Activated CD4-positive, alpha-beta T cell treated with anti-CD3 and anti-CD28 coated beads, Interleukin-2, amount 10 ng/mL, durations not matched to agents 7 days and 5 days (primary cell): Measurements from ENCODE around the gene FAM193B. TPM values are rescaled to one million over a fixed set of nuclear protein-coding genes. Genes with fewer than 3 reads are reported as not detected.

ENCODE experiments used
- CTCF ChIA-PET: fragments of 350-600 bp; sonication (Branson Sonifier 250); formaldehyde crosslinking; loops from one replicate; lab custom pipeline; 2021; ENCODE audit warnings: antibody characterized with exemption; lab: Charles Lee
- POLR2A ChIA-PET: fragments of 350-600 bp; sonication (Branson Sonifier 250); formaldehyde crosslinking; loops from one replicate; lab custom pipeline; 2021; ENCODE audit warnings: antibody characterized with exemption; lab: Charles Lee
- DNase-seq: peaks from one replicate; pipeline ENCODE4 v3.0.0-alpha.2; 2020
- H3K27ac Mint-ChIP-seq: one replicate; pipeline ENCODE4 v1.8.0; 2021; ENCODE audit warnings: mild to moderate bottlenecking, moderate library complexity, mixed read lengths
- H3K27me3 Mint-ChIP-seq: one replicate; pipeline ENCODE4 v1.8.0; 2021; ENCODE audit warnings: mixed read lengths
- H3K36me3 Mint-ChIP-seq: one replicate; pipeline ENCODE4 v1.8.0; 2021; ENCODE audit warnings: low read depth, mixed read lengths
- H3K4me1 Mint-ChIP-seq: one replicate; pipeline ENCODE4 v1.8.0; 2021; ENCODE audit warnings: mixed read lengths
- H3K4me3 Mint-ChIP-seq: one replicate; pipeline ENCODE4 v1.8.0; 2021; ENCODE audit warnings: mild to moderate bottlenecking, moderate library complexity, mixed read lengths
- H3K9me3 Mint-ChIP-seq: one replicate; pipeline ENCODE4 v1.8.0; 2021; ENCODE audit warnings: mixed read lengths
- total RNA-seq, 2 experiments: library from RNA; stranded (reverse); gene quantifications; one replicate each; pipeline ENCODE4 v1.2.3, GENCODE V29; 2021

FAM193B gene
- total RNA-seq: 100 to 1,000 TPM; 102 to 120 TPM

GRCh38 chr5:177554474-177555111 lies at the start of gene FAM193B:
Gene FAM193B, minus strand, starts transcription at chr5:177554563. Its CDS starts 105 bp downstream, at chr5:177554458.
- DNase-seq: peak; percentile 96
- Mint-ChIP-seq H3K36me3 (peaks cover 24% of the 10 kb centered on the region), H3K4me3 (peak within 1 kb of the TSS; percentile 84), H3K27ac (peak within 1 kb of the TSS; percentile 83), H3K4me1 (peaks cover 50% of the 10 kb centered on the region), H3K27me3 (no peaks in the 10 kb centered on the region), H3K9me3 (no peaks in the 10 kb centered on the region)
- ChIA-PET CTCF (no interaction called here), POLR2A (no interaction called here)

GRCh38 chr5:177604116-177604521 lies 49.8 kb upstream of the FAM193B start:
- ChIA-PET CTCF (no interaction called here), POLR2A (no interaction called here)
- Mint-ChIP-seq H3K9me3 (no peaks in the 10 kb centered on the region), H3K4me1 (peaks cover 28% of the 10 kb centered on the region), H3K36me3 (peaks cover 3% of the 10 kb centered on the region), H3K27me3 (no peaks in the 10 kb centered on the region), H3K4me3 (no peak overlapping the region), H3K27ac (no peak overlapping the region)
- DNase-seq: no peak

GRCh38 chr5:177603631-177604030 lies 49.3 kb upstream of the FAM193B start:
- Mint-ChIP-seq H3K4me1 (peaks cover 32% of the 10 kb centered on the region), H3K4me3 (no peak overlapping the region), H3K36me3 (peaks cover 3% of the 10 kb centered on the region), H3K27me3 (no peaks in the 10 kb centered on the region), H3K9me3 (no peaks in the 10 kb centered on the region), H3K27ac (no peak overlapping the region)
- no peak for DNase-seq
- ChIA-PET CTCF (no interaction called here), POLR2A (no interaction called here)

- H3K9me3 Mint-ChIP-seq: no peaks in the 10 kb centered on the region
- no peak overlapping the region for H3K27ac Mint-ChIP-seq
- no peaks in the 10 kb centered on the region for H3K27me3 Mint-ChIP-seq
- H3K36me3 Mint-ChIP-seq: peaks cover 5% of the 10 kb centered on the region
- POLR2A ChIA-PET: no interaction called here
- CTCF ChIA-PET: no interaction called here
- H3K4me3 Mint-ChIP-seq: no peak overlapping the region
- DNase-seq: no peak
- H3K4me1 Mint-ChIP-seq: peaks cover 35% of the 10 kb centered on the region
Measured at GRCh38 chr5:177602458-177602830, 48.1 kb upstream of the FAM193B start.

- Mint-ChIP-seq H3K27me3 (no peaks in the 10 kb centered on the region), H3K4me3 (peak overlapping the region; percentile 88), H3K9me3 (no peaks in the 10 kb centered on the region), H3K36me3 (peaks cover 7% of the 10 kb centered on the region), H3K4me1 (peaks cover 31% of the 10 kb centered on the region), H3K27ac (peak overlapping the region; percentile 42)
- CTCF ChIA-PET: interaction anchor here (1.1 kb wide), 1 partner anchor 10 kb away, joined by 3 read pairs; the partner anchor contains the start of gene TMED9
- POLR2A ChIA-PET: interaction anchor here (0.6 kb wide), 1 partner anchor 100 kb away, joined by 3 read pairs; no protein-coding TSS in a partner anchor
- no peak for DNase-seq
Measured at GRCh38 chr5:177601577-177602457, 47.5 kb upstream of the FAM193B start.

- Mint-ChIP-seq H3K9me3 (no peaks in the 10 kb centered on the region), H3K36me3 (peaks cover 14% of the 10 kb centered on the region), H3K4me1 (peaks cover 31% of the 10 kb centered on the region), H3K4me3 (peak overlapping the region; percentile 88), H3K27me3 (no peaks in the 10 kb centered on the region), H3K27ac (peak overlapping the region; percentile 42)
- DNase-seq: no peak
- ChIA-PET CTCF (interaction anchor here (1.1 kb wide), 1 partner anchor 9 kb away, joined by 3 read pairs; the partner anchor contains the start of gene TMED9), POLR2A (interaction anchor here (0.6 kb wide), 1 partner anchor 101 kb away, joined by 3 read pairs; no protein-coding TSS in a partner anchor)
Measured at GRCh38 chr5:177601126-177601525, 46.8 kb upstream of the FAM193B start.

- H3K36me3 Mint-ChIP-seq: peaks cover 19% of the 10 kb centered on the region
- DNase-seq: no peak
- H3K9me3 Mint-ChIP-seq: no peaks in the 10 kb centered on the region
- H3K4me1 Mint-ChIP-seq: peaks cover 31% of the 10 kb centered on the region
- H3K27me3 Mint-ChIP-seq: no peaks in the 10 kb centered on the region
- ChIA-PET POLR2A (no interaction called here), CTCF (interaction anchor here (1.5 kb wide), 1 partner anchor 129 kb away, joined by 3 read pairs; no protein-coding TSS in a partner anchor)
- peak overlapping the region; percentile 79 for H3K27ac Mint-ChIP-seq
- H3K4me3 Mint-ChIP-seq: peak overlapping the region; percentile 88
Measured at GRCh38 chr5:177600508-177601018, 46.2 kb upstream of the FAM193B start.

GRCh38 chr5:177599731-177600507 lies 45.6 kb upstream of the FAM193B start, which contains the start of gene B4GALT7:
Gene B4GALT7, plus strand, starts transcription at chr5:177600132. Its CDS starts 79 bp downstream, at chr5:177600211.
- POLR2A ChIA-PET: no interaction called here
- Mint-ChIP-seq H3K9me3 (no peaks in the 10 kb centered on the region), H3K4me3 (peak within 1 kb of the TSS; percentile 88), H3K4me1 (peaks cover 31% of the 10 kb centered on the region), H3K27ac (peak within 1 kb of the TSS; percentile 84), H3K36me3 (peaks cover 19% of the 10 kb centered on the region), H3K27me3 (no peaks in the 10 kb centered on the region)
- peak; percentile 83 for DNase-seq
- CTCF ChIA-PET: interaction anchor here (1.0 to 1.6 kb wide), 3 partner anchors 53 to 146 kb away, joined by 3 to 4 read pairs (median 3); no protein-coding TSS in a partner anchor

GRCh38 chr5:177598477-177598876 lies 44.1 kb upstream of the FAM193B start:
- CTCF ChIA-PET: interaction anchor here (0.6 to 1.6 kb wide), 2 partner anchors 144 to 1284 kb away, joined by 3 to 4 read pairs; no protein-coding TSS in a partner anchor
- Mint-ChIP-seq H3K36me3 (peaks cover 32% of the 10 kb centered on the region), H3K4me3 (peak overlapping the region; percentile 74), H3K27me3 (no peaks in the 10 kb centered on the region), H3K4me1 (peaks cover 35% of the 10 kb centered on the region), H3K9me3 (no peaks in the 10 kb centered on the region), H3K27ac (peak overlapping the region; percentile 52)
- no peak for DNase-seq
- POLR2A ChIA-PET: no interaction called here

- ChIA-PET CTCF (interaction anchor here (0.7 kb wide), 1 partner anchor 29 kb away, joined by 3 read pairs; no protein-coding TSS in a partner anchor), POLR2A (no interaction called here)
- no peaks in the 10 kb centered on the region for H3K27me3 Mint-ChIP-seq
- peaks cover 43% of the 10 kb centered on the region for H3K4me1 Mint-ChIP-seq
- H3K27ac Mint-ChIP-seq: no peak overlapping the region
- no peak for DNase-seq
- H3K9me3 Mint-ChIP-seq: no peaks in the 10 kb centered on the region
- H3K36me3 Mint-ChIP-seq: peaks cover 42% of the 10 kb centered on the region
- no peak overlapping the region for H3K4me3 Mint-ChIP-seq
Measured at GRCh38 chr5:177596775-177597238, 42.4 kb upstream of the FAM193B start.

GRCh38 chr5:177595991-177596774 lies 41.8 kb upstream of the FAM193B start:
- CTCF ChIA-PET: interaction anchor here (0.7 kb wide), 1 partner anchor 1727 kb away, joined by 3 read pairs; no protein-coding TSS in a partner anchor
- no peak overlapping the region for H3K27ac Mint-ChIP-seq
- no peaks in the 10 kb centered on the region for H3K27me3 Mint-ChIP-seq
- POLR2A ChIA-PET: no interaction called here
- peaks cover 42% of the 10 kb centered on the region for H3K36me3 Mint-ChIP-seq
- DNase-seq: no peak
- H3K4me3 Mint-ChIP-seq: no peak overlapping the region
- no peaks in the 10 kb centered on the region for H3K9me3 Mint-ChIP-seq
- H3K4me1 Mint-ChIP-seq: peaks cover 43% of the 10 kb centered on the region
